Measurements from ENCODE around the gene EOGT. TPM values are rescaled to one million over a fixed set of nuclear protein-coding genes. Genes with fewer than 3 reads are reported as not detected.

Gene EOGT
- polyA plus RNA-seq (2013, experiment 1 of 4) = 3.6 TPM
- 3.5 TPM for polyA plus RNA-seq (2013, experiment 2 of 4)
- polyA plus RNA-seq (2013, experiment 3 of 4) = 3.4 TPM
- 3.5 TPM for polyA plus RNA-seq (2013, experiment 4 of 4)

- Histone ChIP-seq H3K27ac (ENCODE audit: insufficient read depth, low read depth, low read length, poor library complexity, severe bottlenecking) (no peak within 1 kb of the TSS), H3K27me3 (ENCODE audit: control insufficient read depth, insufficient read depth, low read length, poor library complexity, severe bottlenecking) (peaks cover 39% of the 10 kb centered on the region), H3K4me1 (ENCODE audit: control insufficient read depth, insufficient read depth, low read length) (peaks cover 14% of the 10 kb centered on the region), H3K9me3 (ENCODE audit: control insufficient read depth, low read length) (no peaks in the 10 kb centered on the region), H3K36me3 (ENCODE audit: control insufficient read depth, insufficient read depth, low read length) (no peaks in the 10 kb centered on the region), H3K4me3 (ENCODE audit: insufficient read depth, low read depth, low read length) (peak within 1 kb of the TSS; percentile 54)
- 0 to 1% methylated on average over 96 of the region's 96 CpGs for WGBS, 2 experiments
Observed at GRCh38 chr3:69013253-69014021, at the start of gene EOGT. EOGT (minus strand) TSS chr3:69013684; CDS start chr3:69009846, 3,838 bp downstream.

DNA sequence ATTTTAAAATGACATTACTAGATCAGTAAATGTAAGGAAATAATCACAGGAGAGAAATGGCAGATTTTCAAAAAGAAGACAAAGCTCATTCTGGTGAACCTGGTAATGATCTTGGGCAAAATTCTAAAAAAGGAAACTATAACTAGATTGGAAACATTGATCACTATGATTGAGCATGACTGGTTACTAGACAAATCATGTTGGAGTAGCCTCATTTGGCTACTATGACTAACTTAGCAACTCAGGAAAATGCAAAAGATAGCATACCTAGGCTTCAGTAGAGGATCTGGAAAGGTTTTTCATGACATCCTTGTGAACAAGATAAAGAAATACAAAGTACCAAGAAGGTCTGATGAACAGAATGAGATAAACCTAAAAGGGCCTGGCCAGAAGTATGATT, 46.2 kb upstream of the EOGT start:
- H3K27ac ChIP-seq (ENCODE audit: insufficient read depth, low read depth, low read length, poor library complexity, severe bottlenecking) = no peak overlapping the region
- H3K4me1 ChIP-seq (ENCODE audit: control insufficient read depth, insufficient read depth, low read length) = no peaks in the 10 kb centered on the region
- H3K27me3 ChIP-seq (ENCODE audit: control insufficient read depth, insufficient read depth, low read length, poor library complexity, severe bottlenecking) = no peaks in the 10 kb centered on the region
- H3K4me3 ChIP-seq (ENCODE audit: insufficient read depth, low read depth, low read length) = no peak overlapping the region
- no peaks in the 10 kb centered on the region for H3K9me3 ChIP-seq (ENCODE audit: control insufficient read depth, low read length)
- peaks cover 33% of the 10 kb centered on the region for H3K36me3 ChIP-seq (ENCODE audit: control insufficient read depth, insufficient read depth, low read length)

GRCh38 chr3:69058947-69059224, 45.4 kb upstream of the EOGT start:
- Histone ChIP-seq H3K27me3 (ENCODE audit: control insufficient read depth, insufficient read depth, low read length, poor library complexity, severe bottlenecking) (no peaks in the 10 kb centered on the region), H3K9me3 (ENCODE audit: control insufficient read depth, low read length) (no peaks in the 10 kb centered on the region), H3K4me1 (ENCODE audit: control insufficient read depth, insufficient read depth, low read length) (no peaks in the 10 kb centered on the region), H3K4me3 (ENCODE audit: insufficient read depth, low read depth, low read length) (no peak overlapping the region), H3K36me3 (ENCODE audit: control insufficient read depth, insufficient read depth, low read length) (peaks cover 33% of the 10 kb centered on the region), H3K27ac (ENCODE audit: insufficient read depth, low read depth, low read length, poor library complexity, severe bottlenecking) (no peak overlapping the region)
- WGBS, 2 experiments = 93 to 98% methylated on average over 2 of the region's 2 CpGs

DNA sequence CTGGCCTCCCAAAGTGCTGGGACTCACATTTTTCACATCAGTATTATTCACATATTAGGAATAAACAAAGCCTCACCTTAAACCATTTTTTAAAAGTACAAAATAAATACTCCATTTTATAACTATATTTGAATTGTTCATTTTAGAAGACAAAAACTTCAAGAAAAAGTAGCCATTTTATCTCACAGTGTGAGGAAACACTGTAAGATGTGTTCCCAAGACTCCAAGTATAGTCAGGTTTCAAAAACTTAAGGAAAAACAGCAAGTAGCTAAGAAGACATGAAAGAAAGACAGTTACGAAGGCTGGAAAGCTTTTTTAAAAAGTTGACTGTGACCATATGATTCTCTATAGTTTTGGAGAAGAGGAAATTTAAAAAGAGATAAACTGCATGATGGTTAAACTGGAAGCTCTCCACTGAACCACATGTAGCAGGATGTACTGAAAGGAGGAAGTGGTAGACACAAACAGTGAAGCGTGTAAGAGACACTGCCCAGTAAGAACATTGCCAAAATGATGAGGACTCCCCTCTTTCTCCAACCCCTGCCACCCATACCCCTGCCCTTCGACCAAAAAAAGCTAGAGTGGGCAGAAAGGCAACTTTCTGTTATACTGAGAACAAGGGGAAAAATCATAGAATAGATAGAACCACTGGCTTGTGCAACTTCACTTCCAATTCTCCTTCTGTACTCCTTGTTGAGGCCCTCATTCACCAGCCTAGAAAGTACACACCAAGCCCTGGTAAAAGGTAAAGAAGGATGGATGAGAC, 44.9 kb upstream of the EOGT start:
- peaks cover 33% of the 10 kb centered on the region for H3K36me3 ChIP-seq (ENCODE audit: control insufficient read depth, insufficient read depth, low read length)
- H3K4me3 ChIP-seq (ENCODE audit: insufficient read depth, low read depth, low read length) = no peak overlapping the region
- no peaks in the 10 kb centered on the region for H3K9me3 ChIP-seq (ENCODE audit: control insufficient read depth, low read length)
- H3K27me3 ChIP-seq (ENCODE audit: control insufficient read depth, insufficient read depth, low read length, poor library complexity, severe bottlenecking) = no peaks in the 10 kb centered on the region
- 89 to 99% methylated on average over 3 of the region's 3 CpGs for WGBS, 2 experiments
- no peaks in the 10 kb centered on the region for H3K4me1 ChIP-seq (ENCODE audit: control insufficient read depth, insufficient read depth, low read length)
- no peak overlapping the region for H3K27ac ChIP-seq (ENCODE audit: insufficient read depth, low read depth, low read length, poor library complexity, severe bottlenecking)

DNA sequence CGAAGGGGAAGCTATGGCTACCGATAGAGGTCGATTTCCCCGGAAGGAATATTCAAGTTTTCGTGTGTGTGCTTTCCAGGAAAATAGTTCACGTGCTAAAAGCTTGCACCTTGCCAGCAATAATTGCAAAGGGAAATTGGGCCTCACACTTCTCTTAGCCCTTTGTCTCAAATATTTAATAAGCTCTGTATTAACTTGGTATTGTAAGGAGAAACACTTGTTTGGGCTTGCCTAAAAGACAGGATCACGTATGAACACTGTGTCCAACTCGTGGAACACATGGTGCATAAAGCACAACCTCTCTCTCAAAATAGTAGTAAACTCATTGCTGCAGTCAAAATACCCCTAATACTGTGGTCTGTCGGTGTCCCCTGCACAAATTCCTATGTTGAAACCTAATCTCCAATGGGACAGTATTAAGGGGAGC, 39.0 kb upstream of the EOGT start:
- Histone ChIP-seq H3K4me1 (ENCODE audit: control insufficient read depth, insufficient read depth, low read length) (peaks cover 5% of the 10 kb centered on the region), H3K27me3 (ENCODE audit: control insufficient read depth, insufficient read depth, low read length, poor library complexity, severe bottlenecking) (no peaks in the 10 kb centered on the region), H3K27ac (ENCODE audit: insufficient read depth, low read depth, low read length, poor library complexity, severe bottlenecking) (peak overlapping the region; percentile 90), H3K9me3 (ENCODE audit: control insufficient read depth, low read length) (no peaks in the 10 kb centered on the region), H3K36me3 (ENCODE audit: control insufficient read depth, insufficient read depth, low read length) (peaks cover 9% of the 10 kb centered on the region), H3K4me3 (ENCODE audit: insufficient read depth, low read depth, low read length) (peak overlapping the region; percentile 98)
- WGBS, 2 experiments = 17 to 22% methylated on average over 9 of the region's 9 CpGs

DNA sequence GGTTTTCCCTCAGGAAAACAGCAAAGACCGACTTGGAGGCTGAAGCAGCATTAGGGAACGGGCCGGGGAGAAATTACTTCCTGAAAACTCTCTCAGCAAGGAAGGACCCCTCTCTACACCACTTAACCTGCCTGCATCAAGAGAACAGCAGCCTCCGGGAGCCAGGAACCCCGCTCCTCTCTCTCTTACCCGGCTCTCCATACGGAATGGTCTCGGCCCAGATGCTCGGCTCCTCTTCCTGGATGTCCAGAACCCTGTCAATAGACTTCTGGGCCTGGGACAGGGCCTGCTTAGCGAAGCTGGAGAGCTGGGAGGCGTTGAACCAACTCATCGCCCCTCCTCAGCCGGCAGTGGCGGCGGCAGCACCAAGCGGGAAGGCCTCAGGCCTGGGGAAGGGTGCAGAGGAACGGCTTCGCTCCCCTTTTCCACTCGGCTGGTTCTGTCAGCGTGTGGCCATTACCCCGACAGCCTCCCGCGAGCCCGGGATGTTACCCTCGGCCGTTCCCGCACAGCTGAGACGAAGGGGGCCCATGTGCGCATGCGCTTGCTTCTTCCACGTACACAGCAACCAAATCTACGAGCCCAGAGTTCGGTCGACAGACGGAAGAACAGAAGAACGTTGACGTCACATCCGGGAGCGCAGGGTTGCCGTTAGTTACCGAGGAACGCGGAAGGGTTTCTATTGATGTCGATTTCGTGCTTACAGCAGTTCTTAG, 38.4 kb upstream of the EOGT start, which contains the start of gene TMF1:
TMF1 (minus strand) TSS at position 578 of the 716 bp plus-strand sequence; CDS start at position 331, 247 bp downstream.
- Histone ChIP-seq H3K4me3 (ENCODE audit: insufficient read depth, low read depth, low read length) (peak within 1 kb of the TSS; percentile 98), H3K27ac (ENCODE audit: insufficient read depth, low read depth, low read length, poor library complexity, severe bottlenecking) (peak within 1 kb of the TSS; percentile 90), H3K36me3 (ENCODE audit: control insufficient read depth, insufficient read depth, low read length) (peaks cover 10% of the 10 kb centered on the region), H3K27me3 (ENCODE audit: control insufficient read depth, insufficient read depth, low read length, poor library complexity, severe bottlenecking) (no peaks in the 10 kb centered on the region), H3K4me1 (ENCODE audit: control insufficient read depth, insufficient read depth, low read length) (peaks cover 5% of the 10 kb centered on the region), H3K9me3 (ENCODE audit: control insufficient read depth, low read length) (no peaks in the 10 kb centered on the region)
- WGBS, 2 experiments = 0% methylated on average over 45 of the region's 45 CpGs

DNA sequence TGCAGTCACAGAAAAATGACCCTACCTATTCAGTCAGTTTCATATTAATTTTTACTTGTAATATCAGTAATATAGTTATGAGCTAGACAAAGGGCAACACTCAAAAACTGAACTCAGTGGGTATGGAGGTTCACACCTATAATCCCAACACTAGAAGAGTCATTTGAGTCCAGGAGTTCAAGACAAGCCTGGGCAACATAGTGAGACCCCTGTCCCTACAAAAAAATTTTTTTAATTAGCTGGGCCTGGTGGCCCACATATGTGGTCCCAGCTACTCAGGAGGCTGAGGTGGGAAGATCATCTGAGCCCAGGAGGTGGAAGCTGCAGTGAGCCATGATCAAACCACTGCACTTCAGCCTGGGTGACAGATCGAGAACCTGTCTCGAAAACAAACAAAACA, 35.5 kb upstream of the EOGT start:
- 90 to 100% methylated on average over 2 of the region's 2 CpGs for WGBS, 2 experiments

DNA sequence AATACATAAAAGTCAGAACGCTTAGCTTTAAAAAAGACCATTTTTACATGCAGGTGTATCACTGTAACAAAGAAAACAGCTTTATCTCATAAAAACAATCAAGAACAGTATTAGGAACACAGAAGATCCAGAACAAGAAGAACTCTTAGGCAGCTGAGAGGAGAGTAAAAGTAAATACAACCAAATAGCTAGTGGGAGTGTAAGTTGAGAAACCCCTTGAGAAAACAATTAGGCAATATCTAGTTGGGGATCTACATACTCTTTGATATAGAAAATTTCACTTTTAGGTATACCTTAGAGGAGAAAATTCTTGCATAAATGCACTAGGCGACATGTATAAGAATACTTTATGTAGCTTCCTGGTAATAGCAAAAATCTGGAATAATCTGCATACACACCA, 31.1 kb upstream of the EOGT start:
- H3K27ac ChIP-seq (ENCODE audit: insufficient read depth, low read depth, low read length, poor library complexity, severe bottlenecking) = no peak overlapping the region
- no peaks in the 10 kb centered on the region for H3K27me3 ChIP-seq (ENCODE audit: control insufficient read depth, insufficient read depth, low read length, poor library complexity, severe bottlenecking)
- 98% methylated on average over 2 of the region's 2 CpGs for WGBS, 2 experiments
- peaks cover 29% of the 10 kb centered on the region for H3K36me3 ChIP-seq (ENCODE audit: control insufficient read depth, insufficient read depth, low read length)
- no peak overlapping the region for H3K4me3 ChIP-seq (ENCODE audit: insufficient read depth, low read depth, low read length)
- H3K9me3 ChIP-seq (ENCODE audit: control insufficient read depth, low read length) = no peaks in the 10 kb centered on the region
- H3K4me1 ChIP-seq (ENCODE audit: control insufficient read depth, insufficient read depth, low read length) = no peaks in the 10 kb centered on the region

More for the DNA sequence above, 35.5 kb upstream of the EOGT start:
- no peaks in the 10 kb centered on the region for H3K9me3 ChIP-seq (ENCODE audit: control insufficient read depth, low read length)
- no peaks in the 10 kb centered on the region for H3K27me3 ChIP-seq (ENCODE audit: control insufficient read depth, insufficient read depth, low read length, poor library complexity, severe bottlenecking)
- H3K4me3 ChIP-seq (ENCODE audit: insufficient read depth, low read depth, low read length) = no peak overlapping the region
- H3K27ac ChIP-seq (ENCODE audit: insufficient read depth, low read depth, low read length, poor library complexity, severe bottlenecking) = no peak overlapping the region
- peaks cover 10% of the 10 kb centered on the region for H3K36me3 ChIP-seq (ENCODE audit: control insufficient read depth, insufficient read depth, low read length)
- H3K4me1 ChIP-seq (ENCODE audit: control insufficient read depth, insufficient read depth, low read length) = peaks cover 5% of the 10 kb centered on the region

- 94 to 96% methylated on average over 7 of the region's 7 CpGs for WGBS, 2 experiments
- Histone ChIP-seq H3K4me1 (ENCODE audit: control insufficient read depth, insufficient read depth, low read length) (no peaks in the 10 kb centered on the region), H3K9me3 (ENCODE audit: control insufficient read depth, low read length) (no peaks in the 10 kb centered on the region), H3K36me3 (ENCODE audit: control insufficient read depth, insufficient read depth, low read length) (peaks cover 19% of the 10 kb centered on the region), H3K27ac (ENCODE audit: insufficient read depth, low read depth, low read length, poor library complexity, severe bottlenecking) (no peak overlapping the region), H3K27me3 (ENCODE audit: control insufficient read depth, insufficient read depth, low read length, poor library complexity, severe bottlenecking) (no peaks in the 10 kb centered on the region), H3K4me3 (ENCODE audit: insufficient read depth, low read depth, low read length) (no peak overlapping the region)
Observed at GRCh38 chr3:69033470-69033869, 20.0 kb upstream of the EOGT start.

- 93 to 94% methylated on average over 9 of the region's 9 CpGs for WGBS, 2 experiments
- H3K36me3 ChIP-seq (ENCODE audit: control insufficient read depth, insufficient read depth, low read length) = peaks cover 15% of the 10 kb centered on the region
Observed at GRCh38 chr3:69032737-69033136, 19.3 kb upstream of the EOGT start.

More at GRCh38 chr3:69032737-69033136, 19.3 kb upstream of the EOGT start:
- no peaks in the 10 kb centered on the region for H3K4me1 ChIP-seq (ENCODE audit: control insufficient read depth, insufficient read depth, low read length)
- no peaks in the 10 kb centered on the region for H3K27me3 ChIP-seq (ENCODE audit: control insufficient read depth, insufficient read depth, low read length, poor library complexity, severe bottlenecking)
- no peak overlapping the region for H3K4me3 ChIP-seq (ENCODE audit: insufficient read depth, low read depth, low read length)
- H3K27ac ChIP-seq (ENCODE audit: insufficient read depth, low read depth, low read length, poor library complexity, severe bottlenecking) = no peak overlapping the region
- H3K9me3 ChIP-seq (ENCODE audit: control insufficient read depth, low read length) = no peaks in the 10 kb centered on the region

Data from ectodermal cell (in vitro differentiated cells).